ENCODE measurements around the gene TSC1.

The TSC1 gene

DNA sequence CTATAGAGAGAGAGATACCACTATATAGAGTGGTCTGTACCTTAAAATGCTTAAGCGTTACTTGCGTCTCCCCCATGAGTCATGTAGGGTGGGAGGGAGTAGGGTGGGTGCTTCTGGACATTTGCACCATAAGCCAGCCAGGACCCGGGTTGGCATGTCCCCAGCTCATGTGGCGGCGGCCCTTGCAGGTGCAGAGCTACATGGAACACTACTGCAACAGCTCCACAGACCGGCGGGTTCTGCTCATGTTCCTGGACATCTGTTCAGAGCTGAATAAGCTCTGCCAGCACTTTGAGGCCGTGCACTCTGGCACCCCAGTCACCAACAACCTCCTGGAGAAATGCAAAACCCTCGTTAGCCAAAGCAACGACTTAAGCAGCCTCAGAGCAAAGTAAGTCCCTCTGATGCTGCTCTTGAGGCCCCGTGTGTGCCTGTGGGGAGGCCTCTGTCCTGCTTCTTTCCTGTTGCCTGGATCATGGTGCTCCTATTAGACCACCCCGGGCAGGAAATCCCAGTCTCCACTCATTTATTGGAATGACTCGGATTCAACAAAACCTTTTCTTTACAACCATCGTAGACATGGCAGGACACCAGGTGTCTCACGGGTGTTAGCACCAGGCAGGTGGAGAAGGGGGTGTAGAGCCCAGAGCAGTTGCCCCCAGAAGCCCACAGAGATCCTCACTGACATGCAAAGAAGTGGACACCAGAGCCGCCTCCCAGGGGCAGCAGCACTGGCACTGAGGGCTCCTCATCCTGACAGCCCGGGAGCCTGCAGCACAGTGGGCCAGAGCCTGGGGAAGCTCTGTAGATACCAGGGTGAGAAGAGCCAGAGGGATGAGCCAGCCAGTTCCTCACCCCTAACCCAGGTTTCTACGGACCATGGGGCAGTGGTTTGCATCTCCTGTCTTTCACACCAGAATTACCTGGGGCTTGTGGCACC, 57.0 kb downstream of the TSC1 start:
- no peak for DNase-seq (ENCODE audit: low spot score)

DNA sequence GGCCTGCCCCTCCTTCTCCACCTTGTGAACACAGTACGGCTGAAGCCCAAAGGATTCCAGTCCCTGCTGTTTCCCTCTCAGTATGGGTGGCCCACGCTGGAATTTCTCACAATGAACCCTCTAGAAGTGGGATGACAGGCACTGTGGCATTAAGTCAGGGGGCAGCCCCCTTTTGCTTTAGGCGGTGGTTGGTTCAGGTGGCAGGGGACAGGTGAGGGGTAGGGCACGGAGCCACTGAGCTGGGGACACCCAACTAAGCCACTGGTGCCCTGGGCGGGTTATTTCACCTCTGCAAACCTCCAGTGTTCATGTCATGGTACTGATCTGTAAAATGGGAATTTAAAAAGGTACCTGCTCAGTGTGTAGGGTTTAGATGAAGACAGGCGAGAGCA, 58.1 kb downstream of the TSC1 start:
- no peak for DNase-seq (ENCODE audit: low spot score)

- no peak for DNase-seq (ENCODE audit: low spot score)
These were observed 58.6 kb downstream of the TSC1 start for GRCh38 chr9:132885720-132886333.

- no peak for DNase-seq (ENCODE audit: low spot score)
These were observed 60.8 kb downstream of the TSC1 start for GRCh38 chr9:132883349-132884294.

DNA sequence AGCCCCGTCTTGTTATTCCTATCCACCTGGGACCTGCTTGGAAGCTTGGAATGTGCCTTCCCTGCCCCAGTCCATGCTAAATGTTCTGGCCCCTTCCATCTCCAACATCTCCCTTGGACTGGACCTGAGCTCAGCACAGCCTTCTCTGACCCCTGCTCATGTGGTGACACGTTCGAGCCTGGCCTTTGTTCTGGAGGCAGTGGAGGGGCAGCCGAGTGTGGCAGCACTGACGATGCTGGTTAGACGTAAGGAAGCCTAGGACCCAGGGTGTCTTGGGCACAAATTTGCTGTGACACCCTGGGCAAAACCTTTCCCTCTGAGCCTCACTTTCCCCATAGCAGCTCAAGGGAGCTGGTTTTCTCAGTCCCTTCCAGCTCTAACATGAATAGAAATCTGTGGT, 61.8 kb downstream of the TSC1 start:
- no peak for DNase-seq (ENCODE audit: low spot score)

GRCh38 chr9:132881826-132882225, 62.6 kb downstream of the TSC1 start:
- no peak for DNase-seq (ENCODE audit: low spot score)

GRCh38 chr9:132880324-132880661, 64.1 kb downstream of the TSC1 start:
- no peak for DNase-seq (ENCODE audit: low spot score)

GRCh38 chr9:132879457-132880323, 64.7 kb downstream of the TSC1 start:
- peak; percentile 41 for DNase-seq (ENCODE audit: low spot score)

- peak; percentile 55 for DNase-seq (ENCODE audit: low spot score)
These were observed 65.5 kb downstream of the TSC1 start, which contains the start of gene SPACA9 for GRCh38 chr9:132878695-132879456. TSS of gene SPACA9 (plus strand) at chr9:132878898. CDS start at chr9:132883948, 5,050 bp downstream.

DNA sequence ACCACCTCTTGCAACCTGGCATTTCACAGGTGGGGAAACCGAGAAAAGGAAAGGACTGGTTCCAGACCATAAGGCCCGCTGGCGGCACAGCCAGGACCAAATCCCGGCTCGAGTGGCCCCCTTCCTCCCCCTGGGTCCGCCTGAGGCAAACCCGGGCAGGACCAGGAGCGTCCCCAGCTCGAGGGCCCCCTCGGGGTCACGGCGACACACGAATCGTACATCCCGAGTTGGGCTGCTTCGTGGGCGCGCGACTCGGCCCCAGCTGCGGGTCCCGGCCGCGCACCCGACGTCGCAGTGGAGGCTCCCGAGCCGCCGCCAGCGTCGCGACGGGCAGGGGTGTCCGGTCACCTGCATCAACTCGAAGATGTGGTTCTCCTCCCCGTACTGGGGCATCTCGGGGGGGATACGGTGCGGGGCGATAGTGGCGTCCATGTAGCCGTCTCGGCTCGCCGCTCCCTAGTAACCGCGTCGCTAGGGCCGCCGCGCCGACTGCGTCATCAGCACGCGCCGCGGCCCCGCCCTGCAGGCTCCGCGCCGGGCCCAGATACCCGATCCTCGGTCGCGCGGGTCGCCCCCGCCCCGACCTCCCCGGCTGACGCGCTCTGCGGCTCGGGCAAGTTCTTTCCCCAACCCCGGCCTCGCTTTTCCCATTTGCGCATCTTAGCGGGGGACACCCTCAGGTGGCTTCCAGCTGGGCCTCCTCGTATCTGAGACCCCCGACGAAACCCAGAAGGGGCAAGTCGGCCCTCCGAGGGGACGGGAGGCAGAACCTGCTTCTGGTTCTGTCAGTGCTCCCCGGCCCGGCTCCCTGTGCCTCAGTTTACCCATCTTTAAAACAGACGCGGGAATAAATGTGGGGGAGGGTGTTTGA, 66.4 kb downstream of the TSC1 start, which contains the start of gene AK8:
Gene AK8 (minus strand): TSS at position 461 of the 871 bp plus-strand sequence. CDS start 29 bp downstream, at position 432.
- DNase-seq (ENCODE audit: low spot score): peak; percentile 87

DNA sequence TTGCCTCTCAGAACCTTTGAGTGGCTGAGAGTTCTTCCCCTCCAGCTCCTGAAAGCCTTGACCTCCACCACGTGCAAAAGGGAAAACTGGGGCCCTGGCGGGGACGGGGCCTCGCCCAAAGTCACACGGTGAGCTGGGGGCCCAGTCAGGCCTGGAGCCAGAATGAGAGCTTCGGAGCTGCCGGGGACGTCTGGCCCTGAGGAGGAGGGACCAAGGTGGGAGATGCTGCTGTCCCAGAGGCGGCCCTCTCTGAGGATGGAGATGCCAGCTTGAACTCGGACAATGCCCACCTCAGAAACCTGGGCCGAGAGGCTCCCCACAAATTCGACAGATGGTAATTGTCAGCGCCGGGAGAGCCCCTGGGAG, 67.0 kb downstream of the TSC1 start:
- no peak for DNase-seq (ENCODE audit: low spot score)

- DNase-seq (ENCODE audit: low spot score): no peak
These were observed 67.6 kb downstream of the TSC1 start for GRCh38 chr9:132876849-132877248.

DNA sequence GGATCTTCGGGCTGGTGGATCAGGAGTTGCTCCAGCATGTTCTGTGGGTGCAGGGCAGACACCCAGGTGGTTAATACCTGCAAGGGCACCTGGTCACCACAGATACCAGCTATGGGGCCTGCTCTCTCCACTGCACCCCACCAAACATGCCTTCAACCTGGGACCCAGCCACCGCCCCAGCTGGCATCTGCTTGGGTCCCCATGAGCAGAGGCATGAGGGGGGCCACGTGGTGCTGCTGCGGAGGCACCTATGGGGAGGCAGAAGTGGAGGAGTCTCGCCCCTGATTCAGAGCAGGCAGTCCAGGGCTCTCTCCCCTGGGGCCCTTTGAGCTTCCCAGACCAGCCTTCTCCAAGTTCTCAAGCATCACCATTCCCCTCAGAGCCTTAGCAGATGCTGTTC, 69.3 kb downstream of the TSC1 start:
- DNase-seq (ENCODE audit: low spot score): no peak

DNA sequence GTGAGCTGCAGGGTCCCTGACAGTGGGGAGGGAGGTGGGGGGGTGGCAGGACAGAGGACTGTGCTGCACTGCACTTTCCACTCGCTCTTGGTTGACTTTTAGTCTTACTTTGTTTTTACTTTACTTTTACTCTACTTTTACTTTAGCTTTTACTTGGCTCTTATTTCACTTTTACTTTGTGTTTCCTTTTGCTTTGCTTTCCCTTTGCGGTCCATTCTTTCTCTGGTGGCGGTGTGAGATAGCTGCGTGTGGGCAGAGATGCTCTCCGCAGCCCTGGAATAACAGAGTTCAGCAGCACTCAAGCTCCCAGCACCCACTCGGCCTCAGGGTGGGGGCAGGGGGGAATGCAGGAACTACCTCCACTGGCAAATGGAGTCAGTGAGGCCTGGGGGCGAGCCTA, 71.0 kb downstream of the TSC1 start:
- no peak for DNase-seq (ENCODE audit: low spot score)

DNA sequence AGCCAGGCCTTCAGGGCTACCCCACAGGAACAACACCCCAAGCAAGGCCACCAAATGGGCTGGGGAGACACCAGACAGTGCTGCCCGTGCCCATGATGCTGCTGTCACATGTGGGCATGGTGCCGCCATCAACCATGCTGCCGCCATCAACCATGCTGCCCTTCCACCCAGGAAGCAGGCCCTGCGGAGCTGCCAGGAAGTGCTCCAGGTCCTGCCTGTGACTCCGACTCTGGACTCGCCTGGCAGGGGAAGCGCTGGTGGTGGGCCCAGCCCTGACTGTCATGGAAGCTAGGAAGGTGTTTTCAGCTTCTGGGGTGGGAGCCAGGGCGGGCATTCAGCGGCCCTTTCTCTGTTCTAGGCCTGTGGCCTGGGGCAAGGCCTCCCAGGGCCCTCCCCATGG, 75.2 kb downstream of the TSC1 start:
- no peak for DNase-seq (ENCODE audit: low spot score)

GRCh38 chr9:132866898-132867297, 77.5 kb downstream of the TSC1 start:
- no peak for DNase-seq (ENCODE audit: low spot score)

DNA sequence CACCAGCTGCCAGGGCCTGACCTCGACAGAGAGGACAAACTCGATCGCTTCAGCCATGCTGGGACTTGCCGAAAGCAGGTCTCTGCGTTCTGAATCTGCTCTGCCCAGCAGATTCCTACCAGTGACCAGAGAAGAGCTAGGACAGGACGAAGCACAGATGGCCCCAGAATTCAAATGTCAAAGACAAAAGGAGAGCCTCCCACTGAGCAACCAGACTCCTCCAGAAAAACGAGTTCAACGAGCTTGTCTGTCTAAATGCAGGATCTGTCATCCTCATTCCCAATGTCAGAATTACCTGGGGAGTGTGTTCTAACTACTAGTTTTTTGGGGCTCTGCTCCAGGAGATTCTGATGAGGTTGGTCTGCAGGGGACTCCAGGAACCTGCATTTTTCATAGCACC, 79.7 kb downstream of the TSC1 start:
- DNase-seq (ENCODE audit: low spot score): no peak

GRCh38 chr9:132864277-132864676, 80.1 kb downstream of the TSC1 start:
- no peak for DNase-seq (ENCODE audit: low spot score)

DNA sequence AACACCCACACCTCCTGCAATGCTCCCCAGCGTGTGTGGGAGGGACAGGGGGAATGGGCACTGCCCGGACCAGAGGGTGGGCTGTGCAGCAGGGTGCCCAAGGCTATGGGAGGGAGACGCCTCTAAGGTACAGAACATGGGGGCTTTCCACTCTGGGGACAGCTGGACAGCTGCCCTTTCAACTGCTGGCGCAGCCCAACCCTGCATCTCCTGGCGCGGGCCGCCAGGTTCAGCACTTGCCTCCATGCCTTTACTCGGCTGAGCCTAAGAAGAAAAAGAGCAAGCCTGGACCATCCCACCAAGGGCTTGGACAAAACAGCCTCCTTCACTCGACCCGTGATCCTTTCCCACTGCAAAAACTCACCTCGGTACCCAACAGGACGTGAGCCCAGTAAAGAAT, 81.3 kb downstream of the TSC1 start:
- DNase-seq (ENCODE audit: low spot score): no peak

DNA sequence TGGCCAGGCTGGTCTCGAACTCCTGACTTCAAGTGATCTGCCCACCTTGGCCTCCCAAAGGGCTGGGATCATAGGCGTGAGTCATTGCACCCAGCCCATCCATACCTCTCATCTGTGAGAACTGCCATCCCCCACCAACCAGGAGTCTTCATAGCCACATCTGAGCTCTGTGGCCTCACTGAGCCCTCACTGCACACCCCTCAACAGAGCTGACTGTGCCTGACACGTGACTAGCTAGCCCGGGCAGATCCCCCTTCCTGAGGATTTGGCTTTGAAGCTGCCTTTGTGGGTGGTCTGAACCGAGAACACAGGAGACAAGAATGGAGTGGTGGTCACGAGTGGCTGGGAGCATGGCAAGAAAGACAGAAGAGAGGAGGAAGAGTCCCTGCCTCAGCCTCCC, 81.9 kb downstream of the TSC1 start:
- no peak for DNase-seq (ENCODE audit: low spot score)
